GM23338 (cell line): Measurements from ENCODE around the gene CHRM4. TPM values are rescaled to one million over a fixed set of nuclear protein-coding genes. Genes with fewer than 3 reads are reported as not detected.

Experiments
- ATAC-seq: fragments of 200-7000 bp; cut with Tn5 transposase; 3 replicates; pipeline ENCODE4 v1.9.1; 2020
- DNase-seq: peaks from one replicate; pipeline ENCODE4 v3.0.0-alpha.2; 2015; ENCODE audit warnings: low spot score
- H2AFZ ChIP-seq: fragments of 200-600 bp; sonication (generic); 2 replicates; pipeline ENCODE4 v1.8.0; 2016; ENCODE audit warnings: antibody characterized with exemption, mild to moderate bottlenecking, moderate library complexity
- H3F3A ChIP-seq: fragments of 200-600 bp; sonication (generic); replicated peaks from 2 replicates; pipeline ENCODE4 v1.8.0; 2017; ENCODE audit warnings: antibody characterized with exemption, mixed run types, low read depth
- H3K27ac ChIP-seq: fragments of 200-600 bp; sonication (generic); 2 replicates; pipeline ENCODE4 v1.6.1; 2016; ENCODE audit warnings: low read depth
- H3K27me3 ChIP-seq: fragments of 200-600 bp; sonication (generic); 2 replicates; pipeline ENCODE4 v1.8.0; 2016; ENCODE audit warnings: mild to moderate bottlenecking, mixed run types, moderate library complexity; ENCODE audit not compliant: insufficient read depth
- H3K36me3 ChIP-seq: fragments of 200-600 bp; sonication (generic); 2 replicates; pipeline ENCODE4 v1.8.0; 2016; ENCODE audit warnings: mild to moderate bottlenecking; ENCODE audit not compliant: insufficient read depth
- H3K4me1 ChIP-seq: fragments of 200-600 bp; sonication (generic); 2 replicates; pipeline ENCODE4 v1.8.0; 2016; ENCODE audit warnings: mild to moderate bottlenecking, moderate library complexity; ENCODE audit not compliant: insufficient read depth
- H3K4me2 ChIP-seq: fragments of 200-600 bp; sonication (generic); 2 replicates; pipeline ENCODE4 v1.7.1; 2017; ENCODE audit warnings: mixed run types
- H3K4me3 ChIP-seq: fragments of 200-600 bp; sonication (generic); 2 replicates; pipeline ENCODE4 v1.6.1; 2016; ENCODE audit warnings: mixed run types
- H3K79me2 ChIP-seq: fragments of 200-600 bp; sonication (generic); replicated peaks from 2 replicates; pipeline ENCODE4 v1.8.0; 2017; ENCODE audit warnings: mild to moderate bottlenecking; ENCODE audit not compliant: insufficient read depth
- H3K9me2 ChIP-seq: fragments of 200-600 bp; sonication (generic); 2 replicates; pipeline ENCODE4 v1.8.0; 2017; ENCODE audit not compliant: insufficient read depth
- H4K20me1 ChIP-seq: fragments of 200-600 bp; sonication (generic); replicated peaks from 2 replicates; pipeline ENCODE4 v1.8.0; 2017; ENCODE audit warnings: mild to moderate bottlenecking; ENCODE audit not compliant: insufficient read depth
- H3K27ac Mint-ChIP-seq: 2 replicates; pipeline ENCODE4 v1.8.0; 2020; ENCODE audit warnings: inconsistent platforms, mild to moderate bottlenecking, moderate library complexity, mixed read lengths
- H3K27me3 Mint-ChIP-seq: 3 replicates; pipeline ENCODE4 v1.8.0; 2022; ENCODE audit warnings: low read depth, mild to moderate bottlenecking, moderate library complexity, mixed read lengths, inconsistent platforms; ENCODE audit not compliant: insufficient read depth, poor library complexity
- H3K36me3 Mint-ChIP-seq: 3 replicates; pipeline ENCODE4 v1.8.0; 2021; ENCODE audit warnings: low read depth, mild to moderate bottlenecking, inconsistent platforms, moderate library complexity, mixed read lengths
- H3K4me1 Mint-ChIP-seq: 3 replicates; pipeline ENCODE4 v1.8.0; 2020; ENCODE audit warnings: mild to moderate bottlenecking, inconsistent platforms, mixed read lengths
- H3K4me3 Mint-ChIP-seq: 3 replicates; pipeline ENCODE4 v1.8.0; 2021; ENCODE audit warnings: moderate library complexity, mild to moderate bottlenecking, inconsistent platforms, mixed read lengths
- H3K9me3 Mint-ChIP-seq: 3 replicates; pipeline ENCODE4 v1.8.0; 2020; ENCODE audit warnings: moderate library complexity, mild to moderate bottlenecking, inconsistent platforms, mixed read lengths
- ETS1 ChIP-seq: IDR thresholded peaks from 2 replicates; pipeline ENCODE4 v1.6.1; 2016; ENCODE audit warnings: antibody characterized with exemption
- EZH2 ChIP-seq: fragments of 200-600 bp; sonication (generic); IDR thresholded peaks from one replicate; pipeline ENCODE4 v1.8.0; 2017; ENCODE audit warnings: antibody characterized with exemption, mild to moderate bottlenecking, low read depth; ENCODE audit not compliant: unreplicated experiment
- JUNB ChIP-seq: IDR thresholded peaks from one replicate; pipeline ENCODE4 v1.6.1; 2016; ENCODE audit warnings: antibody characterized with exemption; ENCODE audit not compliant: unreplicated experiment
- POLR2AphosphoS5 ChIP-seq: IDR thresholded peaks from 2 replicates; pipeline ENCODE4 v1.6.1; 2016; ENCODE audit warnings: antibody characterized with exemption, low read depth
- STAT1 ChIP-seq: IDR thresholded peaks from one replicate; pipeline ENCODE4 v1.6.1; 2016; ENCODE audit warnings: antibody characterized with exemption; ENCODE audit not compliant: unreplicated experiment
- ZNF462 ChIP-seq: fragments of 250-450 bp; sonication (Bioruptor Pico); IDR thresholded peaks from 2 replicates; pipeline ENCODE4 v1.5.0; 2020; ENCODE audit warnings: mild to moderate bottlenecking, moderate library complexity
- polyA plus RNA-seq: library from polyadenylated mRNA; unstranded; fragments of >200 nt; fragmentation: Nextera tagmentation; extraction: Ambion mirVana; gene quantifications from 2 replicates; pipeline ENCODE4 v1.2.1, GENCODE V29; 2016
- total RNA-seq: library from RNA; depleted of rRNA; stranded (reverse); fragments of >200 nt; shearing (Covaris generic); gene quantifications from 2 replicates; pipeline ENCODE4 v1.2.3, GENCODE V29; 2014

Gene CHRM4
- total and polyA plus RNA-seq, 2 experiments from 2014 or later: 0.97 TPM; not detected in 1

GRCh38 chr11:46437122-46437689 lies 45.6 kb upstream of the CHRM4 start:
- 0 out of 2 replicates have a peak, but pooled peaks cover 5% of the 10 kb centered on the region for H3K79me2 ChIP-seq
- Mint-ChIP-seq H3K4me3 (no peak overlapping the region), H3K36me3 (peaks cover 18% of the 10 kb centered on the region), H3K27ac (no peak overlapping the region), H3K4me1 (peaks cover 41% of the 10 kb centered on the region), H3K27me3 (peaks cover 8% of the 10 kb centered on the region), H3K9me3 (no peaks in the 10 kb centered on the region)
- no peak for TF ChIP-seq ZNF462 (CRISPR knock-in tag)
- no peak for TF ChIP-seq EZH2
- TF ChIP-seq POLR2AphosphoS5: no peak
- TF ChIP-seq STAT1: no peak
- no peak for TF ChIP-seq ETS1
- no peak for TF ChIP-seq JUNB
- no peak for DNase-seq
- ATAC-seq: no peak
- no peak overlapping the region for H2AFZ ChIP-seq
- no peak overlapping the region for H3K4me3 ChIP-seq
- no peaks in the 10 kb centered on the region for H3K36me3 ChIP-seq
- H3K4me1 ChIP-seq: peaks cover 39% of the 10 kb centered on the region
- peaks cover 11% of the 10 kb centered on the region; the same call in 1 of the 2 replicates for H3F3A ChIP-seq
- no peaks in the 10 kb centered on the region for H4K20me1 ChIP-seq
- H3K4me2 ChIP-seq: peak overlapping the region; percentile 52
- H3K27ac ChIP-seq: no peak overlapping the region
- H3K9me2 ChIP-seq: no peaks in the 10 kb centered on the region; the same call in 1 of the 2 replicates
- no peaks in the 10 kb centered on the region for H3K27me3 ChIP-seq
